Prostate gland (tissue), 2 donors: ENCODE results near the gene KCMF1.

Experiments
- CTCF ChIP-seq, 4 experiments: fragments of 200-600 bp in 2 of 4; fragments of 450-650 bp in 2 of 4; sonication (generic) in 2 of 4; IDR thresholded peaks; 1 replicate in 3 of 4; 2 replicates in 1 of 4; pipeline ENCODE4 v1.5.1; 2016 to 2019; ENCODE audit warnings: antibody characterized with exemption in 4 of 4, mild to moderate bottlenecking in 2 of 4, moderate library complexity in 2 of 4
- POLR2A ChIP-seq: fragments of 450-650 bp; IDR thresholded peaks from one replicate; pipeline ENCODE4 v1.6.1; 2016; ENCODE audit warnings: antibody characterized with exemption, mild to moderate bottlenecking

GRCh38 chr2:85078536-85078935, 107.6 kb downstream of the KCMF1 start:
- TF ChIP-seq POLR2A (no peak), CTCF (IDR thresholded peaks at IDR 0.05) (no peak)
